GM19328 (cell line): ENCODE data around the gene IL37.
"Not testable (repeated sequence)": the region's sequence is repeated elsewhere in the genome, so short reads cannot be mapped to it uniquely, and the experiment has no call there.

ENCODE experiments used
- ATAC-seq: cut with Tn5 transposase; IDR thresholded peaks from one replicate; pipeline ENCODE4 v1.9.1; 2021; ENCODE audit warnings: mild to moderate bottlenecking, moderate library complexity; ENCODE audit not compliant: unreplicated experiment

IL37 gene

GRCh38 chr2:112919086-112919485 lies 8.1 kb downstream of the IL37 start:
- ATAC-seq, result no peak

- ATAC-seq, result no peak
These were observed 10.1 kb downstream of the IL37 start for GRCh38 chr2:112920923-112921532.

GRCh38 chr2:112921982-112922381 lies 11.0 kb downstream of the IL37 start:
- ATAC-seq, result no peak

GRCh38 chr2:112923237-112923966 lies 12.4 kb downstream of the IL37 start:
- no peak for ATAC-seq

- ATAC-seq, result no peak
These were observed 13.0 kb downstream of the IL37 start for GRCh38 chr2:112923967-112924338.

- no peak for ATAC-seq
These were observed 13.4 kb downstream of the IL37 start for GRCh38 chr2:112924360-112924759.

GRCh38 chr2:112924821-112925220 lies 13.9 kb downstream of the IL37 start:
- ATAC-seq, result no peak

- ATAC-seq, result no peak
These were observed 15.7 kb downstream of the IL37 start for GRCh38 chr2:112926707-112927106.

GRCh38 chr2:112927745-112928144 lies 16.8 kb downstream of the IL37 start:
- ATAC-seq, result no peak

GRCh38 chr2:112933261-112933660 lies 22.3 kb downstream of the IL37 start:
- no peak for ATAC-seq

GRCh38 chr2:112934117-112934516 lies 23.2 kb downstream of the IL37 start:
- ATAC-seq, result not testable (repeated sequence)

GRCh38 chr2:112936927-112937232 lies 25.9 kb downstream of the IL37 start:
- no peak for ATAC-seq

GRCh38 chr2:112938904-112939303 lies 27.9 kb downstream of the IL37 start:
- ATAC-seq, result no peak

- no peak for ATAC-seq
These were observed 28.5 kb downstream of the IL37 start for GRCh38 chr2:112939425-112939824.

GRCh38 chr2:112940859-112941625 lies 30.1 kb downstream of the IL37 start:
- ATAC-seq, result no peak

GRCh38 chr2:112941753-112942653 lies 31.0 kb downstream of the IL37 start:
- peak; percentile 72 for ATAC-seq

- ATAC-seq, result no peak
These were observed 31.7 kb downstream of the IL37 start for GRCh38 chr2:112942654-112943002.

- no peak for ATAC-seq
These were observed 34.0 kb downstream of the IL37 start for GRCh38 chr2:112944971-112945370.

GRCh38 chr2:112946086-112946485 lies 35.1 kb downstream of the IL37 start:
- ATAC-seq, result no peak

- no peak for ATAC-seq
These were observed 36.4 kb downstream of the IL37 start for GRCh38 chr2:112947374-112947773.

GRCh38 chr2:112949456-112949855 lies 38.5 kb downstream of the IL37 start:
- ATAC-seq, result no peak
